Gastroesophageal sphincter (tissue), 4 donors: ENCODE data around the gene RITA1. TPM values are rescaled to one million over a fixed set of nuclear protein-coding genes. Genes with fewer than 3 reads are reported as not detected.

ENCODE experiments used
- ATAC-seq: fragments of 150-250 bp; one replicate; pipeline ENCODE4 v1.9.1; 2016; ENCODE audit warnings: mild to moderate bottlenecking, moderate library complexity
- H3K27ac ChIP-seq, 4 donors: fragments of 200-600 bp; sonication (generic) in 3 of 4; 1 replicate in 3 of 4; 2 replicates in 1 of 4; pipeline ENCODE4 v1.5.1; 2016 to 2019
- H3K27me3 ChIP-seq: fragments of 200-600 bp; sonication (generic); one replicate; pipeline ENCODE4 v1.5.1; 2019
- H3K36me3 ChIP-seq, 2 donors: fragments of 200-600 bp; sonication (generic); one replicate each; pipeline ENCODE4 v1.5.1; 2019; ENCODE audit warnings: control low read depth in 1 of 2
- H3K4me1 ChIP-seq, 3 donors: fragments of 200-600 bp; sonication (generic); 1 replicate in 2 of 3; 2 replicates in 1 of 3; pipeline ENCODE4 v1.5.1; 2016 to 2019; ENCODE audit warnings: control low read depth in 2 of 3
- H3K4me3 ChIP-seq, 2 donors: fragments of 200-600 bp; sonication (generic); one replicate each; pipeline ENCODE4 v1.5.1; 2019; ENCODE audit warnings: mild to moderate bottlenecking in 1 of 2, moderate library complexity in 1 of 2
- H3K9me3 ChIP-seq, 3 donors: fragments of 200-600 bp; sonication (generic); one replicate each; pipeline ENCODE4 v1.5.1; 2017 to 2019; ENCODE audit warnings: control low read depth in 2 of 3
- EP300 ChIP-seq: sonication (generic); formaldehyde crosslinking; IDR thresholded peaks from one replicate; pipeline ENCODE4 v1.6.1; 2017; ENCODE audit warnings: antibody characterized with exemption, mild to moderate bottlenecking
- POLR2A ChIP-seq, 2 donors: fragments of 450-650 bp; IDR thresholded peaks; one replicate each; pipeline ENCODE4 v1.6.1; 2017; ENCODE audit warnings: antibody characterized with exemption in 2 of 2, mild to moderate bottlenecking in 2 of 2, moderate library complexity in 1 of 2
- POLR2AphosphoS5 ChIP-seq: sonication (generic); formaldehyde crosslinking; IDR thresholded peaks from one replicate; pipeline ENCODE4 v1.6.1; 2017; ENCODE audit warnings: antibody characterized with exemption
- WGBS, 2 donors: methylation state at CpG; one replicate each; pipeline ENCODE4 v1.1.5; 2018; ENCODE audit warnings: low coverage in 1 of 2; 5-methylcytosine and 5-hydroxymethylcytosine counted together
- total RNA-seq, 4 donors: library from RNA; depleted of rRNA; stranded (reverse); fragments of >200 nt; gene quantifications; one replicate each; pipeline ENCODE4 v1.1.0, GENCODE V29; 2016
- TF ChIP-seq, protein P1 (sequence below), 4 experiments: fragments of 200-600 bp in 2 of 4; fragments of 450-650 bp in 2 of 4; sonication (generic) in 1 of 4; IDR thresholded peaks; one replicate each; pipeline ENCODE4 v1.5.1; 2017 to 2019; ENCODE audit warnings: antibody characterized with exemption in 4 of 4, mild to moderate bottlenecking in 2 of 4, moderate library complexity in 2 of 4

RITA1 gene
- total RNA-seq, 4 donors from 2014 or later = 12.3 to 22.8 (median 16.6) TPM

DNA sequence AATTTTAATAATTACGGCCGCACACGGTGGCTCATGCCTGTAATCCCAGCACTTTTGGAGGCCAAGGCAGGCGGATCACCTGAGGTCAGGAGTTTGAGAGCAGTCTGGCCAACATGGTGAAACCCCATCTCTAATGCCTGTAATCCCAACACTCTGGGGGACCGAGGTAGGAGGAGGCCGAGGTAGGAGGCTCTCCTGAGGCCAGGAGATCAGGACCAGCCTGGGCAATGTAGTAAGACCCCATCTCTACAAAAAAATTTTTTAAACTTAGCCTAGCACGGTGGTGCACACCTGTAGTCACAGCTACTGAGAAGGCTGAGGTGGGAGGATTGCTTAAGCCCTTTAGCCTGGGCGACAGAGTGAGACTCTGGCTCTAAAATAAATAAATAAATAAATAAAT is 41.6 kb upstream of the RITA1 start:
- H3K9me3 ChIP-seq = peaks cover 0 to 10% (median 0%) of the 10 kb centered on the region in 3 donors
- WGBS, 2 donors = 80 to 84% methylated on average over 1 to 2 of the region's 8 CpGs
- peaks cover 20% of the 10 kb centered on the region for H3K27me3 ChIP-seq
- no peaks in the 10 kb centered on the region for H3K36me3 ChIP-seq
- ATAC-seq = no peak
- H3K4me1 ChIP-seq = no peaks in the 10 kb centered on the region
- no peak overlapping the region for H3K27ac ChIP-seq
- no peak overlapping the region for H3K4me3 ChIP-seq
- TF ChIP-seq POLR2AphosphoS5 (no peak), EP300 (no peak), POLR2A (IDR thresholded peaks at IDR 0.05) (no peak)
- TF ChIP-seq, protein P1, sequence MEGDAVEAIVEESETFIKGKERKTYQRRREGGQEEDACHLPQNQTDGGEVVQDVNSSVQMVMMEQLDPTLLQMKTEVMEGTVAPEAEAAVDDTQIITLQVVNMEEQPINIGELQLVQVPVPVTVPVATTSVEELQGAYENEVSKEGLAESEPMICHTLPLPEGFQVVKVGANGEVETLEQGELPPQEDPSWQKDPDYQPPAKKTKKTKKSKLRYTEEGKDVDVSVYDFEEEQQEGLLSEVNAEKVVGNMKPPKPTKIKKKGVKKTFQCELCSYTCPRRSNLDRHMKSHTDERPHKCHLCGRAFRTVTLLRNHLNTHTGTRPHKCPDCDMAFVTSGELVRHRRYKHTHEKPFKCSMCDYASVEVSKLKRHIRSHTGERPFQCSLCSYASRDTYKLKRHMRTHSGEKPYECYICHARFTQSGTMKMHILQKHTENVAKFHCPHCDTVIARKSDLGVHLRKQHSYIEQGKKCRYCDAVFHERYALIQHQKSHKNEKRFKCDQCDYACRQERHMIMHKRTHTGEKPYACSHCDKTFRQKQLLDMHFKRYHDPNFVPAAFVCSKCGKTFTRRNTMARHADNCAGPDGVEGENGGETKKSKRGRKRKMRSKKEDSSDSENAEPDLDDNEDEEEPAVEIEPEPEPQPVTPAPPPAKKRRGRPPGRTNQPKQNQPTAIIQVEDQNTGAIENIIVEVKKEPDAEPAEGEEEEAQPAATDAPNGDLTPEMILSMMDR (IDR thresholded peaks at IDR 0.05) = no peak

DNA sequence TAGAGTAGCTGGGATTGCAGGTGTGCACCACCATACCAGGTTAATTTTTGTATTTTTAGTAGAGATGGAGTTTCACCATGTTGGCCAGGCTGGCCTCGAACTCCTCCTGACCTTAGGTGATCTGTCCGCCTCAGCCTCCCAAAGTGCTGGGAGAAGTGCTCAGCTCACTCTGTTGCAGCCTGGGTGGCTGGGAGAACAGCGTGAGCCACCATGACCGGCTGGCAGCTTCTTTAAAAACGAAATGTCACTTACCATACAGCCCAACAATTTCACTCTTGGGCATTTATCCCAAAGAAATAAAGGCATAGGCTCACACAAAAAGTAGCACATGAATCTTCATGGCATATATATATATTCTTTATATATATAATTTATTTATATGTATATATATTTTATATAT is 40.7 kb upstream of the RITA1 start:
- no peak for TF ChIP-seq POLR2A (IDR thresholded peaks at IDR 0.05)
- no peak for TF ChIP-seq POLR2AphosphoS5
- TF ChIP-seq, protein P1 (IDR thresholded peaks at IDR 0.05) = no peak
- TF ChIP-seq EP300 = no peak
- Histone ChIP-seq H3K9me3 (peaks cover 0 to 10% (median 0%) of the 10 kb centered on the region in 3 donors), H3K27ac (no peak overlapping the region), H3K4me1 (peaks cover 0 to 8% (median 4%) of the 10 kb centered on the region in 3 donors), H3K36me3 (no peaks in the 10 kb centered on the region), H3K27me3 (peaks cover 20% of the 10 kb centered on the region), H3K4me3 (no peak overlapping the region)
- 25 to 80% methylated on average over 1 to 2 of the region's 5 CpGs for WGBS, 2 donors
- no peak for ATAC-seq

DNA sequence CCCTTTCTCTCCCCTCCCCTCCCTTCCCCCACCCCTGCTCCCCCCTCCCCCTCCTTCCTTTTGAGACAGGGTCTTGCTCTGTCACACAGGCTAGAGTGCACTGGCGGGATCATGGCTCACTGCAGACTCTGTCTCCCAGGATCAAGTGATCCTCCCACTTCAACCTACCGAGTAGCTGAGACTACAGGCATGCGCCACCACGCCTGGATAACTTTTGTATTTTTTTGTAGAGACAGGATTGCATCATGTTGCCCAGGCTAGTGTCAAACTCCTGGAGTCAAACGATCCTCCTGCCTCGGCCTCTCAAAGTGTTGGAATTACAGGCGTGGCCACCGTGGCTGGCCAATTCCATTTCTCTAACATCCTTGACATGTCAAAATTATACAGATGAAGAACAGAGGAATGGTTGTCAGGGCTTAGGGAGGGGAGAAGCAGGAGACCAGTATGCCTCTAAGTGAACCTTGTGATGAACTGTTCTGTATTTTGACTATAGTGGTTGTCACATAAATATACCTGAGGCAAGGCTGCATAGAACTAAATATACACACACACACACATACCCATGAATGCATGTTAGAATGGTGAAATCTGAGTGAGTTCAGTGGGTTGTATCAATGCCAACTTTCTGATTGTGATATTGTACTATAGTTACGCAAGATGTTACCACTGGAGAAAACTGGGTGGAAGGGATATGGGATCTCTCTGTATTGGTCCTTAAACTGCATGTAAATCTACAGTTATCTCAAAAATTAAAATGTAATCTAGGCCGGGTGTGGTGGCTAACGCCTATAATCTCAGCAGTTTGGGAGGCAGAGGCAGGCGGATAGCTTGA is 39.6 kb upstream of the RITA1 start:
- H3K27me3 ChIP-seq = peaks cover 29% of the 10 kb centered on the region
- no peaks in the 10 kb centered on the region for H3K36me3 ChIP-seq
- ATAC-seq = no peak
- WGBS, 2 donors = 86 to 89% methylated on average over 5 to 12 of the region's 12 CpGs
- H3K4me3 ChIP-seq = no peak overlapping the region
- H3K9me3 ChIP-seq = peaks cover 0 to 10% (median 0%) of the 10 kb centered on the region in 3 donors
- peaks cover 0 to 13% (median 4%) of the 10 kb centered on the region in 3 donors for H3K4me1 ChIP-seq
- H3K27ac ChIP-seq = no peak overlapping the region
- TF ChIP-seq POLR2A (IDR thresholded peaks at IDR 0.05) (no peak), POLR2AphosphoS5 (no peak), EP300 (no peak)
- TF ChIP-seq, protein P1 (IDR thresholded peaks at IDR 0.05) = no peak

DNA sequence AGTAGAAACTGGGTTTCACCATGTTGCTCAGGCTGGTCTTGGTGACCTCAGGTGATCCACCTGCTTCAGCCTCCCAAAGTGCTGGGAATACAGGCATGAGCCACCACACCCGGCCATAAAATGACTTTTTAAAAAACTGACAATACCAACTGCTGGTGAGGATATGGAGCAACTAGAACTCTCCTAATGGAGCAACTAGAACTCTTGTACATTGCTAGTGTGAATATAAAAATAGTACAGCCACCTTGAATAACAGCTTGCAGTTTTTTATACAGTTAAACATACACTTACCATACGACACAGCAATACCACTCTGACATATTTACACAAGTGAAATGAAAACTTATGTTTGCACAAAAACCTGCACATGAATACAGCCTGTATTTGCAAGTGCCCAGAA is 38.5 kb upstream of the RITA1 start:
- no peaks in the 10 kb centered on the region for H3K36me3 ChIP-seq
- H3K27me3 ChIP-seq = peaks cover 31% of the 10 kb centered on the region
- no peak for TF ChIP-seq POLR2AphosphoS5
- no peak for TF ChIP-seq POLR2A (IDR thresholded peaks at IDR 0.05)
- TF ChIP-seq, protein P1 (IDR thresholded peaks at IDR 0.05) = no peak
- TF ChIP-seq EP300 = no peak
- no peak overlapping the region for H3K4me3 ChIP-seq
- WGBS, 2 donors = 67 to 80% methylated on average over 1 to 2 of the region's 2 CpGs
- H3K27ac ChIP-seq = no peak overlapping the region
- ATAC-seq = no peak
- peaks cover 0 to 10% (median 0%) of the 10 kb centered on the region in 3 donors for H3K9me3 ChIP-seq
- H3K4me1 ChIP-seq = peaks cover 0 to 13% (median 4%) of the 10 kb centered on the region in 3 donors
